ENCODE measurements around the gene MX1. TPM values are rescaled to one million over a fixed set of nuclear protein-coding genes. Genes with fewer than 3 reads are reported as not detected.

The MX1 gene
- total RNA-seq, 4 donors from 2014 or later, result 27.3 to 82.2 (median 61.9) TPM

- Histone ChIP-seq H3K4me3 (no peak overlapping the region), H3K27me3 (no peaks in the 10 kb centered on the region), H3K9me3 (no peaks in the 10 kb centered on the region), H3K36me3 (no peaks in the 10 kb centered on the region), H3K4me1 (peaks cover 0 to 4% (median 0%) of the 10 kb centered on the region in 4 donors), H3K27ac (no peak overlapping the region)
- 91 to 95% methylated on average over 4 of the region's 4 CpGs for WGBS, 2 donors (ENCODE audit: low coverage in 1 of 2)
- TF ChIP-seq, protein P1, sequence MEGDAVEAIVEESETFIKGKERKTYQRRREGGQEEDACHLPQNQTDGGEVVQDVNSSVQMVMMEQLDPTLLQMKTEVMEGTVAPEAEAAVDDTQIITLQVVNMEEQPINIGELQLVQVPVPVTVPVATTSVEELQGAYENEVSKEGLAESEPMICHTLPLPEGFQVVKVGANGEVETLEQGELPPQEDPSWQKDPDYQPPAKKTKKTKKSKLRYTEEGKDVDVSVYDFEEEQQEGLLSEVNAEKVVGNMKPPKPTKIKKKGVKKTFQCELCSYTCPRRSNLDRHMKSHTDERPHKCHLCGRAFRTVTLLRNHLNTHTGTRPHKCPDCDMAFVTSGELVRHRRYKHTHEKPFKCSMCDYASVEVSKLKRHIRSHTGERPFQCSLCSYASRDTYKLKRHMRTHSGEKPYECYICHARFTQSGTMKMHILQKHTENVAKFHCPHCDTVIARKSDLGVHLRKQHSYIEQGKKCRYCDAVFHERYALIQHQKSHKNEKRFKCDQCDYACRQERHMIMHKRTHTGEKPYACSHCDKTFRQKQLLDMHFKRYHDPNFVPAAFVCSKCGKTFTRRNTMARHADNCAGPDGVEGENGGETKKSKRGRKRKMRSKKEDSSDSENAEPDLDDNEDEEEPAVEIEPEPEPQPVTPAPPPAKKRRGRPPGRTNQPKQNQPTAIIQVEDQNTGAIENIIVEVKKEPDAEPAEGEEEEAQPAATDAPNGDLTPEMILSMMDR (IDR thresholded peaks at IDR 0.05), result no peak
- TF ChIP-seq POLR2AphosphoS5 (IDR thresholded peaks at IDR 0.05) (no peak), EP300 (IDR thresholded peaks at IDR 0.05; ENCODE audit: low read depth) (no peak), POLR2A (IDR thresholded peaks at IDR 0.05) (no peak)
- in situ Hi-C loops (cut with MboI; ENCODE audit: low pct_ligation_motif_present in 1 of 4, low pct_unique_long_range_greater_than_20kb in 1 of 4, low sequenced_read_pairs in 3 of 4), result no loop called here
- DNase-seq, result no peak
- intact Hi-C loops (cut with DNase I; ENCODE audit: low total_unique reads), result no loop called here
Measured at GRCh38 chr21:41398251-41398650, 27.8 kb upstream of the MX1 start.

DNA sequence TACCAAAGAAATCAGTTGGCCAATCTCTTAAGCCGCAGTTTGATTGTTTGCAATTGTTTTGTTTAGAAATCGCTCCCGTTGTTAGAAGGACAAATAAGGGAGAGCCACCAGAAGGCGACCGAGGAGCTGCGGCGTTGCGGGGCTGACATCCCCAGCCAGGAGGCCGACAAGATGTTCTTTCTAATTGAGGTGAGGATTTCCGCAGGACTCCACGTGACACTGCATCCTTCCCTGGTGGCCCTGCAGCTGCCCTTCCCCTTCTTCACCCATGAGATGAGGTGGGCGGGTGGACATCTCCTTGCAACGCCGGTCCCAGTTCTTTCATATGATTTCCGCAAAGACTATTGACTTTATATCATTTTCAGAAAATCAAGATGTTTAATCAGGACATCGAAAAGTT, 27.2 kb upstream of the MX1 start:
- in situ Hi-C loops (cut with MboI; ENCODE audit: low pct_ligation_motif_present in 1 of 4, low pct_unique_long_range_greater_than_20kb in 1 of 4, low sequenced_read_pairs in 3 of 4), result no loop called here
- Histone ChIP-seq H3K4me1 (peaks cover 0 to 4% (median 0%) of the 10 kb centered on the region in 4 donors), H3K36me3 (no peaks in the 10 kb centered on the region), H3K9me3 (no peaks in the 10 kb centered on the region), H3K27me3 (no peaks in the 10 kb centered on the region), H3K4me3 (no peak overlapping the region), H3K27ac (no peak overlapping the region)
- no peak for DNase-seq
- WGBS, 2 donors (ENCODE audit: low coverage in 1 of 2), result 96 to 97% methylated on average over 6 to 16 of the region's 16 CpGs
- intact Hi-C loops (cut with DNase I; ENCODE audit: low total_unique reads), result no loop called here
- TF ChIP-seq POLR2AphosphoS5 (IDR thresholded peaks at IDR 0.05), result no peak
- TF ChIP-seq, protein P1 (IDR thresholded peaks at IDR 0.05), result no peak
- no peak for TF ChIP-seq EP300 (IDR thresholded peaks at IDR 0.05; ENCODE audit: low read depth)
- no peak for TF ChIP-seq POLR2A (IDR thresholded peaks at IDR 0.05)

DNA sequence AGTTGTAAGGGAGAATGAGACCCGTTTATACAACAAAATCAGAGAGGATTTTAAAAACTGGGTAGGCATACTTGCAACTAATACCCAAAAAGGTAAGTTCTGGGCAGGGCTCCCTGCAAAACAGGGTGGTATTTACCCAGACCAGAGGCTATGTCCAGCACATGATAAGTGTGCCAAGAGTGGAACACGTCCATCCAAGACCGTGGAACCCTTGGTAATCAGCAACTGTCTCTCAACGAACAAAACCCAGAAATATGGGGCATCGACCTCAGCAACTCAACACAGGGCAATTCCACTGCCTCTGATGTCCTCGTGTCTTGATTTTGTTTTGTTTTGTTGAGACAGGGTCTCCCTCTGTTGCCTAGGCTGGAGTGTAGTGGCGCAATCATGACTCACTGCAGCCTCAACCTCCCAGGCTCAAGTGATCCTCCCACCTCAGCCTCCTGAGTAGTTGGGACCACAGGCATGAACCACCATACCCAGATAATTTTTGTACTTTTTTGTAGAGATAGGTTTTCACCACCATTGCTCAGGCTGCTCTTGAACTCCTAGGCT, 26.7 kb upstream of the MX1 start:
- in situ Hi-C loops (cut with MboI; ENCODE audit: low pct_ligation_motif_present in 1 of 4, low pct_unique_long_range_greater_than_20kb in 1 of 4, low sequenced_read_pairs in 3 of 4), result no loop called here

GRCh38 chr21:41402231-41402630, 23.8 kb upstream of the MX1 start:
- Histone ChIP-seq H3K9me3 (no peaks in the 10 kb centered on the region), H3K4me1 (no peaks in the 10 kb centered on the region), H3K36me3 (no peaks in the 10 kb centered on the region), H3K4me3 (no peak overlapping the region), H3K27ac (no peak overlapping the region), H3K27me3 (no peaks in the 10 kb centered on the region)
- DNase-seq, result no peak
- in situ Hi-C loops (cut with MboI; ENCODE audit: low pct_ligation_motif_present in 1 of 4, low pct_unique_long_range_greater_than_20kb in 1 of 4, low sequenced_read_pairs in 3 of 4) (no loop called here), intact Hi-C loops (cut with DNase I; ENCODE audit: low total_unique reads) (no loop called here)
- TF ChIP-seq, protein P1 (IDR thresholded peaks at IDR 0.05), result no peak
- TF ChIP-seq POLR2AphosphoS5 (IDR thresholded peaks at IDR 0.05), result no peak
- TF ChIP-seq POLR2A (IDR thresholded peaks at IDR 0.05), result no peak
- no peak for TF ChIP-seq EP300 (IDR thresholded peaks at IDR 0.05; ENCODE audit: low read depth)
- WGBS, 2 donors (ENCODE audit: low coverage in 1 of 2), result 92% methylated on average over 11 of the region's 11 CpGs; no CpG with 5 or more reads in 1 of the 2 donors

More for the DNA sequence above, 26.7 kb upstream of the MX1 start:
- Histone ChIP-seq H3K9me3 (no peaks in the 10 kb centered on the region), H3K27me3 (no peaks in the 10 kb centered on the region), H3K4me1 (peaks cover 0 to 4% (median 0%) of the 10 kb centered on the region in 4 donors), H3K36me3 (no peaks in the 10 kb centered on the region), H3K4me3 (no peak overlapping the region), H3K27ac (no peak overlapping the region)
- no peak for DNase-seq
- TF ChIP-seq POLR2A (IDR thresholded peaks at IDR 0.05) (no peak), POLR2AphosphoS5 (IDR thresholded peaks at IDR 0.05) (no peak), EP300 (IDR thresholded peaks at IDR 0.05; ENCODE audit: low read depth) (no peak)
- TF ChIP-seq, protein P1 (IDR thresholded peaks at IDR 0.05), result no peak
- intact Hi-C loops (cut with DNase I; ENCODE audit: low total_unique reads), result no loop called here
- 81 to 100% methylated on average over 2 to 7 of the region's 7 CpGs for WGBS, 2 donors (ENCODE audit: low coverage in 1 of 2)
